GM21786 (cell line): ENCODE results near the gene CABLES2.
"Not testable (repeated sequence)": the region's sequence is repeated elsewhere in the genome, so short reads cannot be mapped to it uniquely, and the experiment has no call there.

Source experiments
- ATAC-seq: cut with Tn5 transposase; IDR thresholded peaks from one replicate; pipeline ENCODE4 v1.9.1; 2021; ENCODE audit not compliant: unreplicated experiment

CABLES2 gene

GRCh38 chr20:62390317-62391164 lies 16.5 kb downstream of the CABLES2 start:
- no peak for ATAC-seq

DNA sequence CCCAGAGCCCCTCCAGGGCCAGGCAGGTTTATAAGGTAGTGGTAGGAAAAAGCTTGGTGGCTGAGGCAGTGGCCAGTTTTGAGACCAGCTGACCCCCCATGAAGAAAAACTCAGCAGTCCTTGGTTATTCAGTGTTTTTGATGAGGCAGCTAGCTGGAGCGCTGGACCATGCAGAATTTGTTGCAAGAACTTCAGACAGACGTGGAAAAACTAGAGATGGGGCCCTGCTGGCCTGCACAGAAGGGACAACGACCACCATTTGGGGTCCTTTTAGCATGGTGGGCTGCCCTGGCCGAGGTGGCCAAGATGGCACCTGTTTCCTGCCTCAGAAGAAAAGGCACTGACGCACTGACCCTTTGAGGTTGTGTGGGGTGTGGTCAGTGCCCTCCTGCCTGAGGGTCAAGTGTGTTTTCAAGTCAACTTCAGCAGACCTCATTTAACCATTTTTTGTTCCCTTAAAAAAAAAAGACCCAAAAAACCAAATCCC lies 17.4 kb downstream of the CABLES2 start:
- no peak for ATAC-seq

GRCh38 chr20:62388839-62389600 lies 18.1 kb downstream of the CABLES2 start:
- no peak for ATAC-seq

GRCh38 chr20:62387933-62388635 lies 19.0 kb downstream of the CABLES2 start:
- ATAC-seq = no peak

- ATAC-seq = no peak
Measured at GRCh38 chr20:62387219-62387913, 19.7 kb downstream of the CABLES2 start.

DNA sequence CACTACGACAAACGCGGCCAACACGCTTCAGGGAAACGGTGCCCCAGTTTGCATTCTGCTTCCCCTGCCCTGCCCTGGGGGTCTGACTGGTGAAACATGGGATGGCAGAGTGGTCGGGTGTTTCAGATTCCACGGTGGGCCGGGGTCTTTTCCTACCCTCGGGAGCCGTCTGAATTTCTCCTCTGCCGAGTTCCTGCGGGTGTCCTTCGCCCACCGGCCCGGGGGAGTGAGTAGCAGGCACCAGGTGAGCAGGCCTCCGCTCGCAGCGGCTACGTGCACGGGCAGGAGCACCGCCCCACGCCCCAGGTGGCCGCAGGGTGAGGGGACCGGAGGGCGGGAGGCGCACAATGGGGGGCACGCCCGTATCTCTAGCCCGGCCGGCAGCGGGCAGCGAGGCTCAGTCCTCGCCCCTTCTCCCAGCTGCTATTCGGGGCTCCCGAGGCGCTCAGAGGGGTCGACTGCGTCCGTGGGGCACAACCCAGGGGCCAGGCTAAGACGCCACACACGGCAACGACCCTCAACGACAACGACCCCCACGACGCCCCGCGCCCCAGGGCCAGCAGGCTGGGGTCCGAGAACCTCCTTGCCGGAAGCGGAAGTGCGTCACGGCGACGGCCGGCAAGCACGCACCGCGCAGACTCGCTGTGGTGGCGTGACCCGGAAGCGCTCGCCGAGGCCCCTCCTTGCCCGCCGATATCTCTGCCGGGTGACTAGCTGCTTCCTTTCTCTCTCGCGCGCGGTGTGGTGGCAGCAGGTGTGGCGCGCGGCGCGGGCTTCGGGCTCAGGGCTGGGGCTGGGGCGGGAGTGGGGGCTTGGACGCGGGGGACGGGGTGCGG lies 20.5 kb downstream of the CABLES2 start, which contains the start of gene RPS21:
Gene RPS21, plus strand, starts transcription at position 721 of the 836 bp plus-strand sequence. CDS start 236 bp downstream, outside the sequence.
- ATAC-seq = peak; percentile 80

- peak; percentile 65 for ATAC-seq
Measured at GRCh38 chr20:62382306-62383198, 24.5 kb downstream of the CABLES2 start.

GRCh38 chr20:62381842-62382241 lies 25.2 kb downstream of the CABLES2 start:
- no peak for ATAC-seq

DNA sequence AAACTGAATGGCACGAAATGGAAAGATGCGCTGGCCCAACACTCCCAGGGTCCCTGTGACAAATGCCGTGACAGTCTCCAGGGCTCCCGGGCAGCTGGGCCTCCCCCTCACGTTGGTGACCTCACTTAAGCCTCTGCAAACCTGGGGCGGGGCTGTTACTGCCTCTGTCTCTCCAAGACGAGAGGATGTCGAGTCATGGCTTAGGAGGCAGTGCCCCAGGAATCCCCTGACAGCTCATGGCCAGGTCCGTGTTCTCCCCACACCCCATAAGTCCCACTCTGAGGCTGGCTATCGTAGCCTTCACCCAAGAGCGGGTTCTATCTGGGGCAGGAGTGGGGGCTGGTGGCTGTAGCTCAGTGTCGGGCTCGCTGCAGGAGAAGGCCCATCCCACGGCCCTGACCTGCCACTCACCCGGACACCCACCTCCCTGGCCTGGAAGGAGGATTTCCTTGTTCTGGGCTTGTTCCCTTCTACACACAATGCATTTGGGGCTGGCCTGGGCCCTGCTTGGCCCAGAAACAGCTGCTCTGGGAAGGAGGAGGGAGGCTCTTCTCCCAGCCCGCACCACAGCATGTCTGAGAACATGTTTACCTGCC lies 25.8 kb downstream of the CABLES2 start:
- no peak for ATAC-seq

- ATAC-seq = no peak
Measured at GRCh38 chr20:62378215-62378614, 28.9 kb downstream of the CABLES2 start.

DNA sequence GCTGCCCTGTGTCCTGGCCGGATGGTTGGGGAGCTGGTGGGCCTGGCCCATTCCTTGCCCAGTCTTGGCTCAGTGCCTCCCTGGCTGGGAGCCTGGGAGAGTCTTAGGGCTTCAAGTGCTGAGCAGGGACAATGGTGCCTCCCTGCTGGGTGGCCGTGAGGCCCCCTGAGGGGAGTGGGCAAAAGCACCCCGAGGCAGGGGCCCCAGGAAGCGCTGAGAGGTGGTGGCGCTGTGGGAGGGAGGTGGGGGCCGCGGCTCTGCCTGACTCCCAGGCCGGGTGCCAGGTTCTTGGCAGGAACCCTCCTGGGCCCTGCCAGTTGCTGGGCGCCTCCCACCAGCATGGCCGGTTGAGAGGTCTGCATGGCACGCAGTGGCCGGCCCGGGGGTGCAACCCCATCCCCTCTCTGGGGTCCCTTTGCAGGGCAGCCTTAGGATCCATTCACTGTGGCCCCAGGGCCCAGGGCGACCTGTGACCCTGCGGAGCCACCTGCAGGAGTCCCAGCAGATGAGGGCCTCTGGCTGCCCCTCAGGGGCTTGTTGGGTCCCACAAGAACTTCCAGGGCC lies 29.4 kb downstream of the CABLES2 start:
- ATAC-seq = no peak

DNA sequence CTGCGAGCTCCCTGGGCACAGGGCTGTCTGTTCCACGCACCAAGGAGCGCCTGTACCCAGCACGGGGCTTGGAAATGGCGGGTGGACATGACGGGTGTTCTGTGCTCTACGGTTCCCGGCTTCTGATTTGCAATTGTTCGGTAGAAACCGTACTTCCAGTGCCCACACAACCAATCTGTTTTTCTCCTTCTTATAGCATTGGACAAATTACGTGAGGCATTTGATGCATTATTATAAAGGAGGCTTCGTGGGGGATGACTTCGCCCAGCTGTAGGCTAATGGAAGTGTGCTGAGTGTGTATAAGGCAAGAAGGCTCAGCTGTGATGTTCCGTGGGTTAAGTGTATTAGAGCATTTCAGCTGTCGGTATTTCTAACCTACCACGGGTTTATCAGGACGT lies 30.0 kb downstream of the CABLES2 start:
- no peak for ATAC-seq

GRCh38 chr20:62376112-62377063 lies 30.7 kb downstream of the CABLES2 start:
- no peak for ATAC-seq

DNA sequence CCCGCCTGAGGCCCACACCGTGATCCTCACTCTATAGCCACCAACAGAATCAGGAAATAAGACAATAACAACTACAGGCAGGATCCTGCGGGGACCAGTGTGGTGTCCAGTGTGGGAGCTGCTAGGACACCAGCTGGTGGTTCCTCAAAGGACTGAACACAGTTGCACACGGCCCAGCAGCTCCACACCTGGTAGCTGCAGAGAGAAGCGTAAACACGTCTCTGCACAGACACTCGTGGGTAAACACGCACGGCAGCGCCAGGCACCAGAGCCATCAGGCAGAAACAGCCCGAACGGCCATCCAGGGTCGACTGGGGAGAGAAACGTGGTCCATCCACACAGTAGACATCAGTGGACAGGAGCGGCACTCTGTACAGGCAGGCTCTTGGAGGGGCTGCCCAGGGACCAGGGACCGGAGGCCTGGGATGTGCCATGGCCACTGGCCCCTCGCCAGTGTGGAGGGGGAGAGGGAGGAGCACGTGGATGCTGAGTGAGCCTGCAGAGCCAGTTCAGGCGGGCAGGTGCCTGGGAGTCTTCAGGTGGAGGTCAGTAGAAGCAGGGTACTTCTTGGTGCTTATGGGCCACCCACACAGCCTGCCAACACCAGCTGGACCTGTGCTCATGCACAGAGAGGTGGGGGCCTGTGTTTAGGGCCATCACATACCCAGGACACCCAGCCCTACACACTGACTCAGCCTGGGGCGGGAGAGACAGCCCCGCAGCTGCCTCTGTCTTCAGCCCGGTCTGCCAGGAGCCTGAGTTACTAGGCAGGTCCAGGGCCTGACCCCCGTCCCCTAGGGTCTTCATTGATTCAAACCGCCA lies 32.5 kb downstream of the CABLES2 start:
- no peak for ATAC-seq

DNA sequence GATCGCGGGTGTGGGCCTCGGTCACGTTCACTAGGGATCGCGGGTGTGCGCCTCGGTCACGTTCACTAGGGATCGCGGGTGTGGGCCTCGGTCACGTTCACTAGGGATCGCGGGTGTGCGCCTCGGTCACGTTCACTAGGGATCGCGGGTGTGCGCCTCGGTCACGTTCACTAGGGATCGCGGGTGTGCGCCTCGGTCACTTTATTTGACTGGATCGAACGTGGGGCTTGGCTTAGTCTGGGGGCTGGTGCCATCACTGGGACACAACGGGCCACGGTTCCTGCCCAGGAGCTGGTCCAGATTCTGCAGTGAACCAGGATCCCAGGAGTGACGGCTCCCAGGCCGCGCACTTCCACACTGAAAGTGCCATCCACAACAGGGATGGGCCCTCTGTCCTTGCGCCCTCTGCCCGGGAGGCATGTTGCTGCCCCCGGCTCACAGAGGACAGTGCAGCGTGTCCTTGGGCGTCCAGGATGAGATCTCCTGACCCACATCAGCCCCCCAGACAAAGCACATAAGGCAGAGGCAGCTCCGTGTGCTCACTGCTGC lies 33.4 kb downstream of the CABLES2 start:
- ATAC-seq = not testable (repeated sequence)
